LNCAP (cell line): ENCODE measurements around the gene PRKD1.

Experiments
- CTCF ChIP-seq: fragments of 450-650 bp; IDR thresholded peaks from 2 replicates; pipeline ENCODE4 v1.5.1; 2017; ENCODE audit warnings: mild to moderate bottlenecking

PRKD1 gene

GRCh38 chr14:29741909-29742401 lies 185.7 kb downstream of the PRKD1 start:
- no peak for TF ChIP-seq CTCF

GRCh38 chr14:29740491-29740890 lies 187.2 kb downstream of the PRKD1 start:
- TF ChIP-seq CTCF = no peak

GRCh38 chr14:29738950-29739349 lies 188.7 kb downstream of the PRKD1 start:
- no peak for TF ChIP-seq CTCF

GRCh38 chr14:29738056-29738455 lies 189.6 kb downstream of the PRKD1 start:
- TF ChIP-seq CTCF = no peak

GRCh38 chr14:29735459-29735858 lies 192.2 kb downstream of the PRKD1 start:
- TF ChIP-seq CTCF = no peak

GRCh38 chr14:29734732-29735131 lies 192.9 kb downstream of the PRKD1 start:
- TF ChIP-seq CTCF = no peak

GRCh38 chr14:29724991-29725390 lies 202.7 kb downstream of the PRKD1 start:
- no peak for TF ChIP-seq CTCF

- no peak for TF ChIP-seq CTCF
These were observed 204.8 kb downstream of the PRKD1 start for GRCh38 chr14:29722831-29723230.
